OCI-LY7 (cell line): ENCODE measurements around the gene MAN1C1. TPM values are rescaled to one million over a fixed set of nuclear protein-coding genes. Genes with fewer than 3 reads are reported as not detected.

Experiments
- BruUV-seq: library from RNA; stranded (reverse); fragments of 400-500 nt; replicated peaks from 2 replicates; lab custom pipeline; 2021; lab: Mats Ljungman, UMichigan
- CTCF ChIA-PET: fragments of 300-600 bp; sonication (Branson Sonifier 250); formaldehyde crosslinking; loops from one replicate; lab custom pipeline; 2022; ENCODE audit warnings: antibody characterized with exemption; ENCODE audit not compliant: unreplicated experiment; lab: Charles Lee
- POLR2A ChIA-PET: fragments of 300-600 bp; sonication (Branson Sonifier 250); formaldehyde crosslinking; loops from one replicate; lab custom pipeline; 2022; ENCODE audit warnings: antibody characterized with exemption; lab: Charles Lee
- DNase-seq: peaks from one replicate; pipeline ENCODE4 v3.0.0-alpha.2; 2015; ENCODE audit warnings: low spot score
- H2AFZ ChIP-seq: fragments of 200-600 bp; sonication (generic), shearing (Covaris generic); 2 replicates; pipeline ENCODE4 v1.6.1; 2014; ENCODE audit warnings: mild to moderate bottlenecking, antibody characterized with exemption, low read length, moderate library complexity
- H3K27ac ChIP-seq: fragments of 200-600 bp; sonication (generic); 2 replicates; pipeline ENCODE4 v1.5.1; 2014; ENCODE audit warnings: mixed run types, low read depth, mild to moderate bottlenecking, moderate library complexity, low read length, inconsistent platforms; ENCODE audit not compliant: poor library complexity, severe bottlenecking
- H3K36me3 ChIP-seq: fragments of 200-600 bp; sonication (generic); 2 replicates; pipeline ENCODE4 v1.6.1; 2014; ENCODE audit warnings: mild to moderate bottlenecking, antibody characterized with exemption, low read length, moderate library complexity, mixed read lengths; ENCODE audit not compliant: insufficient read depth
- H3K4me1 ChIP-seq: fragments of 200-600 bp; sonication (generic); 2 replicates; pipeline ENCODE4 v1.5.1; 2014; ENCODE audit warnings: mild to moderate bottlenecking, low read length; ENCODE audit not compliant: insufficient read depth, poor library complexity, severe bottlenecking
- H3K4me2 ChIP-seq: fragments of 200-600 bp; sonication (generic); 2 replicates; pipeline ENCODE4 v1.6.1; 2014; ENCODE audit warnings: mild to moderate bottlenecking, low read length
- H3K4me3 ChIP-seq: fragments of 200-600 bp; sonication (generic); 2 replicates; pipeline ENCODE4 v1.5.1; 2014; ENCODE audit warnings: mild to moderate bottlenecking, low read depth, low read length; ENCODE audit not compliant: poor library complexity, severe bottlenecking
- H3K79me2 ChIP-seq: fragments of 200-600 bp; sonication (generic); 2 replicates; pipeline ENCODE4 v1.6.1; 2016; ENCODE audit warnings: low read depth, mild to moderate bottlenecking, low read length, moderate library complexity, mixed read lengths; ENCODE audit not compliant: insufficient read depth
- H3K9me2 ChIP-seq: fragments of 200-600 bp; sonication (generic); 2 replicates; pipeline ENCODE4 v1.6.1; 2016; ENCODE audit warnings: mild to moderate bottlenecking, low read length, mixed read lengths; ENCODE audit not compliant: insufficient read depth
- H3K9me3 ChIP-seq: fragments of 200-600 bp; sonication (generic); 2 replicates; pipeline ENCODE4 v1.6.1; 2014; ENCODE audit warnings: mild to moderate bottlenecking, mixed run types, low read length, mixed read lengths
- H4K20me1 ChIP-seq: fragments of 200-600 bp; sonication (generic); 2 replicates; pipeline ENCODE4 v1.6.1; 2014; ENCODE audit warnings: mild to moderate bottlenecking, antibody characterized with exemption, low read length, moderate library complexity, mixed read lengths; ENCODE audit not compliant: insufficient read depth
- CTCF ChIP-seq: fragments of 200-600 bp; sonication (generic); conservative IDR thresholded peaks from 2 replicates; pipeline ENCODE4 v1.5.1; 2014; ENCODE audit warnings: mild to moderate bottlenecking, antibody characterized with exemption, low read length, moderate library complexity, mixed read lengths
- EZH2phosphoT487 ChIP-seq: fragments of 200-600 bp; sonication (generic); IDR thresholded peaks from 2 replicates; pipeline ENCODE4 v1.6.1; 2018; ENCODE audit warnings: low read depth, borderline replicate concordance, mild to moderate bottlenecking, mixed run types, antibody characterized with exemption, low read length, moderate library complexity, mixed read lengths
- intact Hi-C: fragments of 100-400 bp; cut with micrococcal nuclease; formaldehyde crosslinking; loops from one replicate; pipeline ENCODE4 v1.10.0; 2022; ENCODE audit not compliant: unreplicated experiment
- total RNA-seq, 2 experiments: library from RNA; depleted of rRNA in 1 of 2; stranded (reverse); fragments of >200 nt in 1 of 2; shearing (Covaris generic) in 1 of 2; gene quantifications; 2 replicates each; pipeline ENCODE4 v1.2.3, GENCODE V29; 2014 to 2022

The MAN1C1 gene
- total RNA-seq, 2 experiments from 2014 or later: 3.0 to 4.9 TPM

GRCh38 chr1:25716320-25716719 is 99.7 kb downstream of the MAN1C1 start:
- TF ChIP-seq CTCF (no peak), EZH2phosphoT487 (no peak)
- no peak overlapping the region for H3K27ac ChIP-seq
- H4K20me1 ChIP-seq: no peaks in the 10 kb centered on the region
- intact Hi-C loops: no loop called here
- CTCF ChIA-PET: no interaction called here
- no peaks in the 10 kb centered on the region for H3K9me2 ChIP-seq
- H3K9me3 ChIP-seq: no peaks in the 10 kb centered on the region
- no peak overlapping the region for H2AFZ ChIP-seq
- H3K4me3 ChIP-seq: no peak overlapping the region
- H3K36me3 ChIP-seq: no peaks in the 10 kb centered on the region
- no peaks in the 10 kb centered on the region for H3K79me2 ChIP-seq
- H3K4me2 ChIP-seq: no peak overlapping the region
- BruUV-seq: no TSS peak
- DNase-seq: no peak
- H3K4me1 ChIP-seq: peaks cover 6% of the 10 kb centered on the region
- POLR2A ChIA-PET: interaction anchor here (1.3 kb wide), 1 partner anchor 9 kb away, joined by 5 read pairs; no protein-coding TSS in a partner anchor

DNA sequence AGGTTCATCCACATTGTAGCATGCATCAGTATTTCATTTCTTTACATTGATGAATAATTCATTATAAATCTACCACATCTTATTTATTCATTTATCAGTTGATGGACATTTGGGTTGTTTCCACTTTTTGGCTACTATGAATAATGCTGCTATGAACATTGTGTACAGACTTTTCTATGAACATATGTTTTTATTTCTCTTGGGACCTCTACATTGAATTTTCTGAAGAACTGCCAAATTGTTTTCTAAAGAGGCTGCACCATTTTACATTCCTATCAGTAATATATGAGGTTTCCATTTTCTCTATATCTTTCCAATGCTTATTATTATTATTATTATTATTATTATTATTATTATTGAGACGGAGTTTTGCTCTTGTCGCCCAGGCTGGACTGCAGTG is 102.1 kb downstream of the MAN1C1 start:
- no peak overlapping the region for H3K27ac ChIP-seq
- TF ChIP-seq EZH2phosphoT487: no peak
- no peak for TF ChIP-seq CTCF
- H3K36me3 ChIP-seq: no peaks in the 10 kb centered on the region
- H3K4me1 ChIP-seq: no peaks in the 10 kb centered on the region
- no peak overlapping the region for H3K4me3 ChIP-seq
- intact Hi-C loops: no loop called here
- no peaks in the 10 kb centered on the region for H3K9me2 ChIP-seq
- no peaks in the 10 kb centered on the region for H3K9me3 ChIP-seq
- H2AFZ ChIP-seq: no peak overlapping the region
- no peak overlapping the region for H3K4me2 ChIP-seq
- POLR2A ChIA-PET: no interaction called here
- H4K20me1 ChIP-seq: no peaks in the 10 kb centered on the region
- CTCF ChIA-PET: no interaction called here
- BruUV-seq: no TSS peak
- H3K79me2 ChIP-seq: no peaks in the 10 kb centered on the region
- no peak for DNase-seq

GRCh38 chr1:25720624-25721023 is 104.0 kb downstream of the MAN1C1 start:
- CTCF ChIA-PET: no interaction called here

More at GRCh38 chr1:25720624-25721023, 104.0 kb downstream of the MAN1C1 start:
- Histone ChIP-seq H3K9me2 (no peaks in the 10 kb centered on the region), H3K4me3 (no peak overlapping the region), H3K4me1 (no peaks in the 10 kb centered on the region), H2AFZ (no peak overlapping the region), H3K27ac (no peak overlapping the region), H4K20me1 (no peaks in the 10 kb centered on the region), H3K36me3 (no peaks in the 10 kb centered on the region), H3K9me3 (no peaks in the 10 kb centered on the region), H3K4me2 (no peak overlapping the region), H3K79me2 (no peaks in the 10 kb centered on the region)
- no peak for TF ChIP-seq CTCF
- no peak for TF ChIP-seq EZH2phosphoT487
- no peak for DNase-seq
- POLR2A ChIA-PET: interaction anchor here (0.7 to 1.4 kb wide), 2 partner anchors 9 to 198 kb away, joined by 4 read pairs; no protein-coding TSS in a partner anchor
- intact Hi-C loops: no loop called here
- BruUV-seq: no TSS peak
